ENCODE measurements around the gene ATG5.

- no peak for TF ChIP-seq CTCF (IDR thresholded peaks at IDR 0.05)
- TF ChIP-seq ZFX (IDR thresholded peaks at IDR 0.05; ENCODE audit: borderline replicate concordance): no peak
Measured at GRCh38 chr6:106161311-106161874, 164.2 kb downstream of the ATG5 start.
